Ishikawa (cell line): ENCODE data around the gene HTR3D.

ENCODE experiments used
- CEBPB ChIP-seq: IDR thresholded peaks from 2 replicates; pipeline ENCODE4 v1.6.1; 2012
- CREB1 ChIP-seq: IDR thresholded peaks from 2 replicates; pipeline ENCODE4 v1.6.1; 2012; ENCODE audit warnings: low read depth
- EGR1 ChIP-seq: IDR thresholded peaks from 2 replicates; pipeline ENCODE4 v1.6.1; 2012
- EP300 ChIP-seq: IDR thresholded peaks from 2 replicates; pipeline ENCODE4 v1.6.1; 2012; ENCODE audit warnings: borderline replicate concordance
- FOXM1 ChIP-seq: IDR thresholded peaks from 2 replicates; pipeline ENCODE4 v1.6.1; 2012; ENCODE audit warnings: low read depth, borderline replicate concordance
- NFIC ChIP-seq: IDR thresholded peaks from 2 replicates; pipeline ENCODE4 v1.6.1; 2012
- RAD21 ChIP-seq: IDR thresholded peaks from 2 replicates; pipeline ENCODE4 v1.6.1; 2012; ENCODE audit warnings: low read depth
- TAF1 ChIP-seq: IDR thresholded peaks from 2 replicates; pipeline ENCODE4 v1.6.1; 2012; ENCODE audit warnings: low read depth, mild to moderate bottlenecking
- TCF12 ChIP-seq: IDR thresholded peaks from 2 replicates; pipeline ENCODE4 v1.6.1; 2012; ENCODE audit warnings: low read depth
- TEAD4 ChIP-seq: IDR thresholded peaks from 2 replicates; pipeline ENCODE4 v1.6.1; 2012
- YY1 ChIP-seq: IDR thresholded peaks from 2 replicates; pipeline ENCODE4 v1.6.1; 2012; ENCODE audit warnings: low read depth
- ZBTB7A ChIP-seq: IDR thresholded peaks from 2 replicates; pipeline ENCODE4 v1.6.1; 2012; ENCODE audit warnings: low read depth
- TF ChIP-seq, protein P1 (sequence below): IDR thresholded peaks from 2 replicates; pipeline ENCODE4 v1.6.1; 2012
- TF ChIP-seq, protein P2 (sequence below): IDR thresholded peaks from 2 replicates; pipeline ENCODE4 v1.6.1; 2012
- TF ChIP-seq, protein P3 (sequence below): IDR thresholded peaks from 2 replicates; pipeline ENCODE4 v1.6.1; 2012; ENCODE audit warnings: low read depth, mild to moderate bottlenecking

The HTR3D gene

DNA sequence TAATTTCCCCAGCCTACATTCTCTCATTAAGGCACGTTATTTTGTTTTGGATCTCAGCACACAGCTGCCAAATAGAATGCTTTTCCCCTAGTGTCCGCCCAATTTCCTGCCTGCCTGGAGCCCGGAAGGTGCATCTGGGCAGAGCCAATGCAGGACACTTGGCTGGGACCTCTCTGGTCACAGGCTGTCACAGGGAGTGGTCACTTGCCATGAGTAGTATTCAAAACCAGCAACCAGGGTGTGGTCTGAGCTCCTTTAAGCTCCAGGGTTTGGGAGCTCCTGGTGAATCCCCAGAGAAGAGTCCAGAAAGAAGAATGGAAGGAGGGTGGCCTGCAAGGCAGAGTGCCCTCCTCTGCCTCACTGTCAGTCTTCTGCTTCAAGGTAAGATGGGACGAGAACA, 21.2 kb downstream of the HTR3D start, which contains the start of gene HTR3C:
HTR3C (plus strand) TSS at position 281 of the 400 bp plus-strand sequence; CDS start at position 315, 34 bp downstream.
- no peak for TF ChIP-seq FOXM1
- TF ChIP-seq TAF1: no peak
- TF ChIP-seq NFIC: no peak
- TF ChIP-seq EP300: no peak
- TF ChIP-seq, protein P1, sequence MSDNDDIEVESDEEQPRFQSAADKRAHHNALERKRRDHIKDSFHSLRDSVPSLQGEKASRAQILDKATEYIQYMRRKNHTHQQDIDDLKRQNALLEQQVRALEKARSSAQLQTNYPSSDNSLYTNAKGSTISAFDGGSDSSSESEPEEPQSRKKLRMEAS: no peak
- TF ChIP-seq, protein P2, sequence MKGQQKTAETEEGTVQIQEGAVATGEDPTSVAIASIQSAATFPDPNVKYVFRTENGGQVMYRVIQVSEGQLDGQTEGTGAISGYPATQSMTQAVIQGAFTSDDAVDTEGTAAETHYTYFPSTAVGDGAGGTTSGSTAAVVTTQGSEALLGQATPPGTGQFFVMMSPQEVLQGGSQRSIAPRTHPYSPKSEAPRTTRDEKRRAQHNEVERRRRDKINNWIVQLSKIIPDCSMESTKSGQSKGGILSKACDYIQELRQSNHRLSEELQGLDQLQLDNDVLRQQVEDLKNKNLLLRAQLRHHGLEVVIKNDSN: no peak
- no peak for TF ChIP-seq TCF12
- TF ChIP-seq, protein P3, sequence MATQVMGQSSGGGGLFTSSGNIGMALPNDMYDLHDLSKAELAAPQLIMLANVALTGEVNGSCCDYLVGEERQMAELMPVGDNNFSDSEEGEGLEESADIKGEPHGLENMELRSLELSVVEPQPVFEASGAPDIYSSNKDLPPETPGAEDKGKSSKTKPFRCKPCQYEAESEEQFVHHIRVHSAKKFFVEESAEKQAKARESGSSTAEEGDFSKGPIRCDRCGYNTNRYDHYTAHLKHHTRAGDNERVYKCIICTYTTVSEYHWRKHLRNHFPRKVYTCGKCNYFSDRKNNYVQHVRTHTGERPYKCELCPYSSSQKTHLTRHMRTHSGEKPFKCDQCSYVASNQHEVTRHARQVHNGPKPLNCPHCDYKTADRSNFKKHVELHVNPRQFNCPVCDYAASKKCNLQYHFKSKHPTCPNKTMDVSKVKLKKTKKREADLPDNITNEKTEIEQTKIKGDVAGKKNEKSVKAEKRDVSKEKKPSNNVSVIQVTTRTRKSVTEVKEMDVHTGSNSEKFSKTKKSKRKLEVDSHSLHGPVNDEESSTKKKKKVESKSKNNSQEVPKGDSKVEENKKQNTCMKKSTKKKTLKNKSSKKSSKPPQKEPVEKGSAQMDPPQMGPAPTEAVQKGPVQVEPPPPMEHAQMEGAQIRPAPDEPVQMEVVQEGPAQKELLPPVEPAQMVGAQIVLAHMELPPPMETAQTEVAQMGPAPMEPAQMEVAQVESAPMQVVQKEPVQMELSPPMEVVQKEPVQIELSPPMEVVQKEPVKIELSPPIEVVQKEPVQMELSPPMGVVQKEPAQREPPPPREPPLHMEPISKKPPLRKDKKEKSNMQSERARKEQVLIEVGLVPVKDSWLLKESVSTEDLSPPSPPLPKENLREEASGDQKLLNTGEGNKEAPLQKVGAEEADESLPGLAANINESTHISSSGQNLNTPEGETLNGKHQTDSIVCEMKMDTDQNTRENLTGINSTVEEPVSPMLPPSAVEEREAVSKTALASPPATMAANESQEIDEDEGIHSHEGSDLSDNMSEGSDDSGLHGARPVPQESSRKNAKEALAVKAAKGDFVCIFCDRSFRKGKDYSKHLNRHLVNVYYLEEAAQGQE: no peak
- no peak for TF ChIP-seq ZBTB7A
- no peak for TF ChIP-seq TEAD4
- TF ChIP-seq CREB1: no peak
- TF ChIP-seq YY1: no peak
- no peak for TF ChIP-seq CEBPB
- no peak for TF ChIP-seq EGR1
- TF ChIP-seq RAD21: no peak

- no peak for TF ChIP-seq RAD21
- no peak for TF ChIP-seq CEBPB
- no peak for TF ChIP-seq EGR1
- no peak for TF ChIP-seq TCF12
- no peak for TF ChIP-seq ZBTB7A
- TF ChIP-seq, protein P2: no peak
- no peak for TF ChIP-seq EP300
- TF ChIP-seq NFIC: no peak
- TF ChIP-seq CREB1: no peak
- no peak for TF ChIP-seq YY1
- no peak for TF ChIP-seq TEAD4
- TF ChIP-seq TAF1: no peak
- TF ChIP-seq, protein P1: no peak
These were observed 26.5 kb downstream of the HTR3D start for GRCh38 chr3:184058029-184058428.

DNA sequence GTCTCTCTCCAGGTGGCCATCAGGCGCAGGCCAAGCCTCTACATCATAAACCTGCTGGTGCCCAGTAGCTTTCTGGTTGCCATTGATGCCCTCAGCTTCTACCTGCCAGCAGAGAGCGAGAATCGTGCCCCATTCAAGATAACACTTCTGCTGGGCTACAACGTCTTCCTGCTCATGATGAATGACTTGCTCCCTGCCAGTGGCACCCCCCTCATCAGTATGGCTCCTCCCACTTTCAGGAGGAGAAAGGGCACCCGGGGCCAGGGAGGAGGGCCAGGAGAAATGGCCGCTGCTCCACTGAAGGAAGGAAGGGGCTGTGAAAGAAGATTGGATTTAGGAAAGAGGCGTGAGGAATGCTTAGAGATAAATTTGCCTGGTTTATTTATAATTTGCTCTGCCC, 27.9 kb downstream of the HTR3D start:
- no peak for TF ChIP-seq CREB1
- TF ChIP-seq CEBPB: no peak
- no peak for TF ChIP-seq FOXM1

GRCh38 chr3:184062637-184063036, 31.1 kb downstream of the HTR3D start:
- no peak for TF ChIP-seq RAD21
- no peak for TF ChIP-seq CEBPB
- TF ChIP-seq, protein P2: no peak
- TF ChIP-seq TAF1: no peak
- TF ChIP-seq EP300: no peak
- TF ChIP-seq TCF12: no peak
- TF ChIP-seq, protein P3: no peak
- TF ChIP-seq, protein P1: no peak
- TF ChIP-seq CREB1: no peak
- TF ChIP-seq YY1: no peak
- TF ChIP-seq NFIC: no peak
- no peak for TF ChIP-seq TEAD4
- no peak for TF ChIP-seq ZBTB7A

DNA sequence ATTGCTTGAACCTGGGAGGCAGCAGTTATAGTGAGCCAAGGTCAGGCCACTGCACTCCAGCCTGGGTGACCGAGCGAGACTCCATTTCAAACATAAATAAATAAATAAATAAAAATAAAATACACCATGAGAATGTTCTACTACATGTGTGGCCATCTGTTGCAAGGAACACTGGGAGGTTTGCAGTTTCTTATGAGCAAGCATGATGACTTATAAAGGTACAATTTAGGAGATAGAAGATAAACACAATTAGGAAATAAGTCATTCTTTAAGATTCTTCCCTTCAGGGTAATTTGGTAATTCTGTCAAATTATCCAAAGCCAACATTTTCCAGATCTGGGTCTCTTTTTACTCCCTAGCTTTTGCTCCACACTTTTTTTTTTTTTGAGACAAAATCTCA, 34.7 kb downstream of the HTR3D start:
- TF ChIP-seq NFIC: no peak
- no peak for TF ChIP-seq EGR1
- TF ChIP-seq, protein P3: no peak
- TF ChIP-seq TCF12: no peak
- no peak for TF ChIP-seq RAD21
- TF ChIP-seq ZBTB7A: no peak
- no peak for TF ChIP-seq TAF1
